GM12891 (cell line): ENCODE data around the gene CSPG4.
"Not testable (repeated sequence)": the region's sequence is repeated elsewhere in the genome, so short reads cannot be mapped to it uniquely, and the experiment has no call there.

ENCODE experiments used
- POLR2A ChIP-seq: IDR thresholded peaks from 2 replicates; pipeline ENCODE4 v1.6.1; 2011; ENCODE audit warnings: low read depth, low read length, control low read depth
- POLR2AphosphoS5 ChIP-seq: IDR thresholded peaks from 2 replicates; pipeline ENCODE4 v1.6.1; 2011; ENCODE audit warnings: low read depth, low read length, control low read depth
- TAF1 ChIP-seq: IDR thresholded peaks from 2 replicates; pipeline ENCODE4 v1.6.1; 2011; ENCODE audit warnings: low read depth, low read length, control low read depth

DNA sequence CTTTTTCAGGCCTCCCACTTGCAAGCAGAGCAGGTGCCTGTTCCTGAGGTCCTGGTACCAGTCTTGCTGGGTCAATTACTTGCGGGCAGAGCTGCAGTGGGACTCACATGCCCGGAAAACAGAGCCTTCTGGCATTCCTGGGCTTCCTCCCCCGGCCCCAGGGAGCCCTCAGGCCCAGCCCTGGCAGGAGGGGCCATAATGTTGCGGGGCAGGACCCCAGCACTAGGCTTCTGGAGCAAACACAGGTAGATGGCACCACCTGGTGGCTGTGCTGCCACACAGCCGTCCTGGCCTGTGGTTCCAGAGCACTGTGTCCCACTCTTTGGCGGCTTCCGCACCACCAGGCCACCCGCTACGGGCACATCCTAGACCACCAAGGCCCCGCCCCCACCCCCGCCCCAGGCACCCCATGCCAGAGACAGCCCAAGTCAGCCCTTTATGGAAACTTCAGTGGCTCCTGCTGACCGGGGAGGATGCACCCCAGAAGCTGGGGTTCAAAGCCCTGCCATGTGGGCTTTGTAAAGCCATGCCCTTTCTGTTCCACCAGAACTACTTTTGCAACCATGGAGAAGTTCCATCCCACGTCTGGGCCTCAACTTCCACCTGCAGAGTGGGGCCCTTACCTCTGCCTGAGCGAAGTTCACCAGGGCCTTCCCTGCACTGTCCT is 28.9 kb downstream of the CSPG4 start:
- TF ChIP-seq POLR2A, POLR2AphosphoS5, TAF1: not testable (repeated sequence)
